Raji (cell line): ENCODE measurements around the gene RAPGEF3.

Source experiments
- POLR2A ChIP-seq: IDR thresholded peaks from 2 replicates; pipeline ENCODE4 v1.6.1; 2011; ENCODE audit warnings: low read depth, low read length, control low read depth; ENCODE audit not compliant: insufficient read depth

Gene RAPGEF3

DNA sequence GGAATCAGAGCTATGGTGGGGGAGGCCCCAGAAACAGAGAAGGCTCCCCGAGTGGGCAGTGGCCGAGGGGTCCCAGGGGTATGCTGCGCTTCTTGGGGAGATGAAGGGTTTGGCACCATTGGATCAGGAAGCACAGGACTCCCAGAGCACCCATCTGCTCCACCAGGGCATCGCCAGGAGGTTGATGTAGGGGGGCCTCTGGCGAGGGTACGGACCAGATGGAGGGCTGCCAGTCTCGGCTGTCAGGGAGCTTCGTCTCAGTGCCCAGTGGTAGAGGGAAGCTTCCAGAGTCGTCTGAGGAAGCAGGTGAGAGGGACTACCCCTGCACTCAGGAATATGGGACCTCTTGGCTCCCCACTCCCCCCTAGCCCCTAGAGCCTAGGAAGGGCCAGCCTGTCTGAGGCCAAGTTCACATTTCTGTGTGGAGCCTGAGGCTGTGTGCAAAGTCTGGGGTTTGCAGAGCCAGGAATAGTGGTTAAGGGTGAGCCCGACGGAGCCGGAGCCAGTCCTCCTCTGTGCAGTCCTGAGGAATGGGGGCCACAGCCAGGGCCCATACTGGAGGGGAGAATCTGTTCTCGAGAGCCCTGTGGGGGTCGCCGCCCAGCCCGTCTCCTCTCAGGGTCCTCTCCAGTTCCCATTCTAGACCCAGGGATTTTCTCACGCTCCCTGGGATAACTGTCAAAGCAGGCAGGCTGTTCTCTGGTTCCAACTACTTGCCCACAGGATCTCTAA is 24.5 kb upstream of the RAPGEF3 start:
- no peak for TF ChIP-seq POLR2A

DNA sequence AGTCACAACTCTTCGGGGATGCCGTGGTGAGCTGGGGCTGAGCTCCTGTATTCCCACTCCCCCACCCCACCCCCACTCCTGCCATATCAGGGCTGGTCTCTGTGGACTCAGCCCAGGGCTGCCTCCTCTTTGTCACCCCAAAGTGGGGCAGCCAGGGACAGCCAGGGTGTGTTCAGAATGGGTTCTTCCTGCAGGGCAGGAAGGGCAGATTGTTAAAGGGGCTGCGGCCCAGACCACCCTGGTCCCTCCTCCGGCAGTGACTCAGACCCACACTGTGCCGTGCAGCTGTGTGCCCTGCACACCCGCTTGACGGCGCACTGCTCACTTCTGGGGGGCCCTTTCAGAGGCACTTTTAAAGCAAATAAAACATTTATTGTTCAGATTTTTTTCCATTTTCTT is 23.7 kb upstream of the RAPGEF3 start:
- no peak for TF ChIP-seq POLR2A

GRCh38 chr12:47781479-47782371 is 23.0 kb upstream of the RAPGEF3 start:
- TF ChIP-seq POLR2A, result no peak

DNA sequence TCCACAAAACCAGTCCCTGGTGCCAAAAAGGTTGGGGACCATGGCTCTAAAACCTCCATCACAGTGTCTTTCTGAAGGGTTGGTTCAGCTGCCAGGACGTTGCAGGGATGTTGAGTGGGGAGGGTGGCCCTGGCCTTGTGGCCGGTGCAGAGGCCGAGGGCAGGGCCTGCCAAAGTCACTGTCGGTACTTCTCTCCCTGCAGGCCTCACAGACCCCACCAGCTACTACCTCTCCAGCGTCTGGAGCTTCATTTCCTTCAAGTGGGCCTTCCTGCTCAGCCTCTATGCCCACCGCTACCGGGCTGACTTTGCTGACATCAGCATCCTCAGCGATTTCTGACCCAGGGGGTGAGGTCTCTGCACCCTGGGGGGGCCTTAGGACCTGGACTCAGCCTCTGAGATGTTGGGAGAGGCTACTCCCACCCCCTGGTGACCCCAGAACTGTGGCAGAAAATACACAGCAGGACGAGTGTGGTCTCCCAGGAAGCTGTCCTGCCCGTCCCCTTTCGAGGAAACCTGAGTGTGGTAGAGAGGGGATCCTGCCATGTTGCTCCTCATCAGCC is 21.3 kb upstream of the RAPGEF3 start:
- TF ChIP-seq POLR2A, result no peak

- TF ChIP-seq POLR2A, result no peak
Measured at GRCh38 chr12:47779301-47779942, 20.7 kb upstream of the RAPGEF3 start.

DNA sequence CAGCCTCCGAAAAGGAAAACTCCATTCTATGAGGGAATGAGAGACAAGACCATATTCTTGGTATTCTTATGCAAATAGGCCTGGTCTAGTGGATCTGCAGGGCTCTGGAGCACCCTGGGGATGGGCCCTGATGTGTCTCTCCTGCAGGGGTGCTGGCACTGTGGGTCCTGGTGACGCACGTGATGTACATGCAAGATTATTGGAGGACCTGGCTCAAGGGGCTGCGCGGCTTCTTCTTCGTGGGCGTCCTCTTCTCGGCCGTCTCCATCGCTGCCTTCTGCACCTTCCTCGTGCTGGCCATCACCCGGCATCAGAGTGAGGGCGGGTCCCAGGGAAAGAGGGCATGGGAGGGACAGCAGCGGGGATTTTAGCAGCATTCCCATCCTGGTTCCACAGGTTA is 20.2 kb upstream of the RAPGEF3 start:
- TF ChIP-seq POLR2A, result no peak

GRCh38 chr12:47777741-47778558 is 19.3 kb upstream of the RAPGEF3 start:
- no peak for TF ChIP-seq POLR2A

- TF ChIP-seq POLR2A, result no peak
Measured at GRCh38 chr12:47777151-47777550, 18.5 kb upstream of the RAPGEF3 start.

- no peak for TF ChIP-seq POLR2A
Measured at GRCh38 chr12:47776471-47777143, 17.9 kb upstream of the RAPGEF3 start.

DNA sequence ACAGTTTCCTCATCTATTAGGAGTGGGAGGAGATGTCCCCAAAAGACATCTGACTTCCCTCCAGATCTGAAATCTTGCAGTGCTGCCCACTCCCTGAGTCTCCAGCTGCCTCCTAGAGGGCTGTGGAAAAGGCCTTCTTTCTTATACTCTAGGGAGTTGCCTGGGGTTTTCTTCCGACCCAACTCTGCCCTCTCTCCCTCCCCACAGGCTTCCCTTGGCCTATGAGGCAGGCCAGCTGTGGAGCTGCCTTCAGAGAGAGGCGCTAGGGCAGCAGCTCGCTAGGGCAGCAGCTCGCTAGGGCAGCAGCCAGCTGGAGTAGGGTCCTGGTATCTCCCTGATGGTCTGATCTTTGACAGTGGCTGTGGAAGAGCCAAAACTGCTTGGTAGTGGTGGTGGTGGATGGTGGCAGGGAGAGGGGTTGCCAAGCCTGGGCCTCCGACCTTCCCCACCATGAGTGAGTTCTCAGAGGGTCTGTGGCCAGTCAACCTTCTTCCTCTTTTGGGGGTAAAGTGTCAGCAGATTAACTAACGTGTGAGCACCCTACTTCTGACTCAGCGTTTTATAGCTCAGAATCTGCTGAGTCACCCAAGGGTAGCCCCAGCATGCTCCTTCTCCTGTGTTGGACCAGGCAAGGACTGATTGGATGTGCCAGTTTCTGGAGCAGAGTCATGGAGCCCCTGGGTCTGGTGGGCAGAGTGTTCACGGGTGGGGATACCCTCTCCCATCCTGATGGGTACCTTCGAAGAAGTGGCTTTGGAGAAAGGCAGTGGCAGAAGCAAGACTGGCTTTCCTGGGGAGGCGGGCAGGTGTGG is 16.6 kb upstream of the RAPGEF3 start:
- 0 out of 2 replicates have a peak, but pooled peaks have one; percentile 15 for TF ChIP-seq POLR2A

- TF ChIP-seq POLR2A, result no peak
Measured at GRCh38 chr12:47774663-47775062, 16.0 kb upstream of the RAPGEF3 start.

GRCh38 chr12:47773858-47774580 is 15.3 kb upstream of the RAPGEF3 start:
- no peak for TF ChIP-seq POLR2A
